GM12878 (cell line): ENCODE results near the gene DAAM2. TPM values are rescaled to one million over a fixed set of nuclear protein-coding genes. Genes with fewer than 3 reads are reported as not detected.

ENCODE experiments used
- ATAC-seq: fragments of 200-7000 bp; cut with Tn5 transposase; 3 replicates; pipeline ENCODE4 v1.9.1; 2020; ENCODE audit warnings: mild to moderate bottlenecking, moderate library complexity
- BruUV-seq: library from RNA; stranded (reverse); fragments of 400-500 nt; replicated peaks from 2 replicates; lab custom pipeline; 2021; lab: Mats Ljungman, UMichigan
- CTCF ChIA-PET: fragments of 300-600 bp; sonication (Branson Sonifier 250); formaldehyde crosslinking; extraction: SDS; loops from one replicate; lab custom pipeline; 2021; ENCODE audit warnings: inconsistent platforms; lab: Yijun Ruan, JAX
- POLR2A ChIA-PET: fragments of 350-600 bp; formaldehyde crosslinking; extraction: SDS; loops from one replicate; lab custom pipeline; 2021; ENCODE audit warnings: inconsistent platforms; lab: Charles Lee
- RAD21 ChIA-PET: fragments of 300-600 bp; sonication (Branson Sonifier 250); formaldehyde crosslinking; loops from one replicate; lab custom pipeline; 2023; ENCODE audit warnings: antibody characterized with exemption; ENCODE audit not compliant: unreplicated experiment; lab: Charles Lee
- SMC1A ChIA-PET: fragments of 300-600 bp; sonication (Branson Sonifier 250); formaldehyde crosslinking; loops from one replicate; lab custom pipeline; 2023; ENCODE audit not compliant: unreplicated experiment, uncharacterized antibody; lab: Charles Lee
- DNase-seq: peaks from one replicate; pipeline ENCODE4 v3.0.0-alpha.2; 2011; ENCODE audit warnings: low read depth, low spot score
- FAIRE-seq: peaks from 3 replicates; lab custom pipeline; 2011; peaks lifted over from hg19 to GRCh38; lab: Jason Lieb, UNC
- H2AFZ ChIP-seq: 2 replicates; pipeline ENCODE4 v1.6.0; 2011; ENCODE audit warnings: low read depth, low read length, control low read depth; ENCODE audit not compliant: control insufficient read depth
- H3K27ac ChIP-seq: 2 replicates; pipeline ENCODE4 v1.5.1; 2011; ENCODE audit warnings: control low read depth; ENCODE audit not compliant: control insufficient read depth, insufficient read depth
- H3K27me3 ChIP-seq, 2 experiments: replicated peaks in 1 of 2; 2 replicates each; pipeline versions ENCODE4 v1.6.0 to v1.6.1; 2011; ENCODE audit warnings: low read length in 1 of 2; ENCODE audit not compliant: control insufficient read depth in 2 of 2, insufficient read depth in 2 of 2
- H3K36me3 ChIP-seq, 2 experiments: 2 replicates each; pipeline ENCODE4 v1.5.1; 2011; ENCODE audit warnings: low read length in 1 of 2; ENCODE audit not compliant: control insufficient read depth in 2 of 2, insufficient read depth in 2 of 2
- H3K4me1 ChIP-seq: 2 replicates; pipeline ENCODE4 v1.6.1; 2011; ENCODE audit warnings: mild to moderate bottlenecking, low read length, moderate library complexity, mixed read lengths; ENCODE audit not compliant: control insufficient read depth, insufficient read depth
- H3K4me2 ChIP-seq: 2 replicates; pipeline ENCODE4 v1.6.0; 2011; ENCODE audit warnings: control low read depth; ENCODE audit not compliant: control insufficient read depth, insufficient read depth
- H3K4me3 ChIP-seq: fragments of 200-600 bp; sonication (generic); 2 replicates; pipeline ENCODE4 v1.5.1; 2016
- H3K79me2 ChIP-seq: 2 replicates; pipeline ENCODE4 v1.6.0; 2011; ENCODE audit warnings: low read length; ENCODE audit not compliant: control insufficient read depth, insufficient read depth
- H3K9ac ChIP-seq: 2 replicates; pipeline ENCODE4 v1.8.0; 2011; ENCODE audit warnings: low read length, control low read depth, mixed read lengths; ENCODE audit not compliant: control insufficient read depth, insufficient read depth
- H3K9me3 ChIP-seq: replicated peaks from 3 replicates; pipeline ENCODE4 v1.5.1; 2011; ENCODE audit warnings: mild to moderate bottlenecking, low read length; ENCODE audit not compliant: control insufficient read depth, insufficient read depth
- H4K20me1 ChIP-seq: 2 replicates; pipeline ENCODE4 v1.6.0; 2011; ENCODE audit not compliant: control insufficient read depth, insufficient read depth
- CHD1 ChIP-seq: IDR thresholded peaks from 2 replicates; pipeline ENCODE4 v1.6.1; 2012; ENCODE audit warnings: low read depth, low read length, improper control_type of control experiment
- DPF2 ChIP-seq: fragments of 450-650 bp; IDR thresholded peaks from 2 replicates; pipeline ENCODE4 v1.6.1; 2017; ENCODE audit warnings: mild to moderate bottlenecking
- EP300 ChIP-seq, 2 experiments: fragments of 150-350 bp in 1 of 2; IDR thresholded peaks; 2 replicates each; pipeline ENCODE4 v1.6.1; 2011 to 2012; ENCODE audit warnings: low read depth in 2 of 2, low read length in 2 of 2, borderline replicate concordance in 1 of 2, improper control_type of control experiment in 1 of 2, inconsistent platforms in 1 of 2; ENCODE audit not compliant: control insufficient read depth in 1 of 2
- HSF1 ChIP-seq: fragments of 150-350 bp; IDR thresholded peaks from 2 replicates; pipeline ENCODE4 v1.6.1; 2014; ENCODE audit warnings: mild to moderate bottlenecking, low read depth, low read length
- JUNB ChIP-seq: IDR thresholded peaks from 2 replicates; pipeline ENCODE4 v1.6.1; 2016; ENCODE audit warnings: antibody characterized with exemption, mild to moderate bottlenecking
- MEF2A ChIP-seq: IDR thresholded peaks from 2 replicates; pipeline ENCODE4 v1.6.1; 2011; ENCODE audit warnings: low read depth, mild to moderate bottlenecking, low read length, moderate library complexity; ENCODE audit not compliant: insufficient read depth
- MYB ChIP-seq: fragments of 150-350 bp; IDR thresholded peaks from 2 replicates; pipeline ENCODE4 v1.6.1; 2014; ENCODE audit warnings: mild to moderate bottlenecking, low read depth, low read length, borderline replicate concordance
- POU2F2 ChIP-seq: IDR thresholded peaks from 3 replicates; pipeline ENCODE4 v1.6.1; 2011; ENCODE audit warnings: low read depth, mild to moderate bottlenecking, low read length, borderline replicate concordance
- REST ChIP-seq: IDR thresholded peaks from 2 replicates; pipeline ENCODE4 v1.6.1; 2012; ENCODE audit warnings: mild to moderate bottlenecking, low read depth, low read length
- TAF1 ChIP-seq: IDR thresholded peaks from 2 replicates; pipeline ENCODE4 v1.6.1; 2011; ENCODE audit warnings: mild to moderate bottlenecking, low read depth, low read length, borderline replicate concordance
- TBL1XR1 ChIP-seq: IDR thresholded peaks from 2 replicates; pipeline ENCODE4 v1.6.1; 2012; ENCODE audit warnings: low read depth, low read length, improper control_type of control experiment
- TCF3 ChIP-seq: IDR thresholded peaks from 2 replicates; pipeline ENCODE4 v1.6.1; 2012; ENCODE audit warnings: low read depth, mild to moderate bottlenecking, low read length, borderline replicate concordance; ENCODE audit not compliant: insufficient read depth
- USF1 ChIP-seq: IDR thresholded peaks from 2 replicates; pipeline ENCODE4 v1.6.1; 2011; ENCODE audit warnings: borderline replicate concordance, low read depth, mild to moderate bottlenecking, moderate library complexity, mixed read lengths, low read length; ENCODE audit not compliant: insufficient read depth; ENCODE audit errors: extremely low read length
- ZNF274 ChIP-seq: IDR thresholded peaks from one replicate; pipeline ENCODE4 v1.8.0; 2011; ENCODE audit not compliant: insufficient read length, insufficient read depth
- WGBS: methylation state at CpG from one replicate; pipeline ENCODE4 v1.1.6; 2016; ENCODE audit warnings: low lambda C conversion rate; ENCODE audit not compliant: insufficient replicate concordance, insufficient coverage; ENCODE audit errors: missing lambda C conversion rate; 5-methylcytosine and 5-hydroxymethylcytosine counted together
- in situ Hi-C: fragments of 300-500 bp; cut with MboI; formaldehyde crosslinking; loops from 9 replicates; pipeline ENCODE4 v1.14.3; 2018; ENCODE audit warnings: mixed read lengths
- intact Hi-C: fragments of 100-400 bp; cut with micrococcal nuclease; formaldehyde crosslinking; loops from one replicate; pipeline ENCODE4 v1.14.2; 2022; ENCODE audit not compliant: unreplicated experiment
- polyA plus RNA-seq, 11 experiments: library from polyadenylated mRNA; depleted of rRNA in 4 of 11; unstranded in 6 of 11; stranded (reverse) in 5 of 11; fragments of >200 nt; fragmentation: Nextera tagmentation in 4 of 11; fragmentation: Illumina TruSeq in 1 of 11; extraction: Ambion mirVana in 4 of 11; extraction: Trizol in 1 of 11; gene quantifications; 1 replicate in 1 of 11; 2 replicates in 10 of 11; pipeline versions ENCODE4 v1.2.1 to v1.2.3, GENCODE V29; 2011 to 2016; ENCODE audit warnings: inconsistent platforms in 2 of 11, missing spikeins in 2 of 11, low read depth in 1 of 11
- total RNA-seq, 4 experiments: library from RNA; depleted of rRNA in 3 of 4; stranded (reverse); fragments of >200 nt in 3 of 4; fragmentation: Illumina TruSeq in 1 of 4; extraction: Trizol in 1 of 4; gene quantifications; 2 replicates each; pipeline versions ENCODE4 v1.2.1 to v1.2.3, GENCODE V29; 2013 to 2021
- TF ChIP-seq, protein P1 (sequence below): fragments of 150-350 bp; IDR thresholded peaks from 2 replicates; pipeline ENCODE4 v1.6.1; 2016; ENCODE audit warnings: low read depth, low read length

Gene DAAM2
- total and polyA plus RNA-seq, 10 of the 15 experiments (the other 5 are each of a cell fraction or from before 2014, with no cell fraction given), result 0.05 to 0.22 TPM; not detected in 8

- ChIA-PET POLR2A (no interaction called here), SMC1A (interaction anchor here (1.1 to 1.6 kb wide), 3 partner anchors 11 to 427 kb away, joined by 3 to 4 read pairs (median 3); no protein-coding TSS in a partner anchor), CTCF (interaction anchor here (0.6 to 1.7 kb wide), 4 partner anchors 21 to 114 kb away, joined by 3 to 7 read pairs (median 4); no protein-coding TSS in a partner anchor)
These were observed 1.4 kb upstream of the DAAM2 start for GRCh38 chr6:39790772-39791171.

More at GRCh38 chr6:39790772-39791171, 1.4 kb upstream of the DAAM2 start:
- Histone ChIP-seq H3K4me1 (no peaks in the 10 kb centered on the region), H3K4me2 (no peak overlapping the region), H3K27ac (no peak overlapping the region), H4K20me1 (no peaks in the 10 kb centered on the region), H3K36me3 (no peaks in the 10 kb centered on the region), H3K27me3 (peaks cover 0 to 8% of the 10 kb centered on the region in 2 experiments; a peak in 2 of 4 replicates), H3K4me3 (no peak overlapping the region), H3K79me2 (no peaks in the 10 kb centered on the region), H3K9me3 (no peaks in the 10 kb centered on the region), H2AFZ (no peak overlapping the region), H3K9ac (no peak overlapping the region)
- in situ Hi-C loops, result no loop called here
- RAD21 ChIA-PET, result no interaction called here
- FAIRE-seq, result no peak
- BruUV-seq, result no TSS peak
- WGBS, result 27% methylated on average over 5 of the region's 5 CpGs
- intact Hi-C loops, result no loop called here
- TF ChIP-seq DPF2, result no peak
- TF ChIP-seq TBL1XR1, result no peak
- no peak for TF ChIP-seq USF1
- TF ChIP-seq TAF1, result no peak
- no peak for TF ChIP-seq MEF2A
- TF ChIP-seq POU2F2, result no peak
- TF ChIP-seq MYB, result no peak
- TF ChIP-seq ZNF274, result no peak
- no peak for TF ChIP-seq TCF3
- TF ChIP-seq, protein P1, sequence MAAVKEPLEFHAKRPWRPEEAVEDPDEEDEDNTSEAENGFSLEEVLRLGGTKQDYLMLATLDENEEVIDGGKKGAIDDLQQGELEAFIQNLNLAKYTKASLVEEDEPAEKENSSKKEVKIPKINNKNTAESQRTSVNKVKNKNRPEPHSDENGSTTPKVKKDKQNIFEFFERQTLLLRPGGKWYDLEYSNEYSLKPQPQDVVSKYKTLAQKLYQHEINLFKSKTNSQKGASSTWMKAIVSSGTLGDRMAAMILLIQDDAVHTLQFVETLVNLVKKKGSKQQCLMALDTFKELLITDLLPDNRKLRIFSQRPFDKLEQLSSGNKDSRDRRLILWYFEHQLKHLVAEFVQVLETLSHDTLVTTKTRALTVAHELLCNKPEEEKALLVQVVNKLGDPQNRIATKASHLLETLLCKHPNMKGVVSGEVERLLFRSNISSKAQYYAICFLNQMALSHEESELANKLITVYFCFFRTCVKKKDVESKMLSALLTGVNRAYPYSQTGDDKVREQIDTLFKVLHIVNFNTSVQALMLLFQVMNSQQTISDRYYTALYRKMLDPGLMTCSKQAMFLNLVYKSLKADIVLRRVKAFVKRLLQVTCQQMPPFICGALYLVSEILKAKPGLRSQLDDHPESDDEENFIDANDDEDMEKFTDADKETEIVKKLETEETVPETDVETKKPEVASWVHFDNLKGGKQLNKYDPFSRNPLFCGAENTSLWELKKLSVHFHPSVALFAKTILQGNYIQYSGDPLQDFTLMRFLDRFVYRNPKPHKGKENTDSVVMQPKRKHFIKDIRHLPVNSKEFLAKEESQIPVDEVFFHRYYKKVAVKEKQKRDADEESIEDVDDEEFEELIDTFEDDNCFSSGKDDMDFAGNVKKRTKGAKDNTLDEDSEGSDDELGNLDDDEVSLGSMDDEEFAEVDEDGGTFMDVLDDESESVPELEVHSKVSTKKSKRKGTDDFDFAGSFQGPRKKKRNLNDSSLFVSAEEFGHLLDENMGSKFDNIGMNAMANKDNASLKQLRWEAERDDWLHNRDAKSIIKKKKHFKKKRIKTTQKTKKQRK, result no peak
- TF ChIP-seq HSF1, result no peak
- TF ChIP-seq CHD1, result no peak
- TF ChIP-seq REST, result no peak
- no peak for TF ChIP-seq JUNB
- TF ChIP-seq EP300 (IDR thresholded peaks at IDR 0.05; ENCODE audit: borderline replicate concordance in 1 of 2, control insufficient read depth in 1 of 2, low read depth in 2 of 2, low read length in 2 of 2), result no peak
- no peak for ATAC-seq
- no peak for DNase-seq
